Measurements from ENCODE around the gene FBXO42. TPM values are rescaled to one million over a fixed set of nuclear protein-coding genes. Genes with fewer than 3 reads are reported as not detected.

Gene FBXO42
- total and polyA plus RNA-seq, 2 of the 13 experiments (the other 11 are each of a cell fraction or from before 2014, with no cell fraction given) = 7.6 to 17.5 TPM

DNA sequence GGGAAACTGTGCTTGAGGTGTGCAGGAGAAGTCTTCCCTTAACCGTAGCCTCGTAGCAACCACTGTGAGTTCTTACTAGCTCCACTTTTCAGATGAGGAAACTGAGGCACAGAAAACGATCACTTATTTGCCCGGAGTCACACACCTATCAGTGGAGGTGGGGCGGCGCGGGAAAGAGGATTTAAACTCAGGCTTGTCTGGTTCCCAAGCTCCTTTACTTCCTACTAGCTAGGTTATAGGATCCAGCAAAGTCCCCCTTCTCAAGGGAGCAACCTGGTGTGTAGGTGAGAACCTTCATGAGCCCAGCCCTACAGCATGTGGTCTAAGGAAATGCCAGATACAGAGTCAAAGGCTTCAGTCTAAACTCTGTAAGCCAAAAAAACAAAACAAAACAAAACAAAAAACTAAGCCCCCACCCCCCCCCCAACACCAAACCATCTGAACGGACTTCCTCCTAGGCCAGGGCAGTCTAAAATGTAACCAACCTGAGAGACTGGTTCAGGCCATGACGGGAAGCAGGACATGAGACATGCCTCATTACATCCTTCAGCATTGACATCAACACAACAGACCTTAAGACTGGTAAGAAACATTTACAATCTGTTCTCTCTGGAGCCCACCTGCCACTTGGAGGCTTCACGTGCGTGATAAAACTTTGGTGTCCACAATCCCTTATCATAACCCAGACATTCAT is 709 bp upstream of the FBXO42 start (continued):
- no peak for TF ChIP-seq NBN (conservative IDR thresholded peaks at IDR 0.05)
- TF ChIP-seq SMARCE1 (IDR thresholded peaks at IDR 0.05; ENCODE audit: borderline replicate concordance) = no peak
- TF ChIP-seq, protein P1, sequence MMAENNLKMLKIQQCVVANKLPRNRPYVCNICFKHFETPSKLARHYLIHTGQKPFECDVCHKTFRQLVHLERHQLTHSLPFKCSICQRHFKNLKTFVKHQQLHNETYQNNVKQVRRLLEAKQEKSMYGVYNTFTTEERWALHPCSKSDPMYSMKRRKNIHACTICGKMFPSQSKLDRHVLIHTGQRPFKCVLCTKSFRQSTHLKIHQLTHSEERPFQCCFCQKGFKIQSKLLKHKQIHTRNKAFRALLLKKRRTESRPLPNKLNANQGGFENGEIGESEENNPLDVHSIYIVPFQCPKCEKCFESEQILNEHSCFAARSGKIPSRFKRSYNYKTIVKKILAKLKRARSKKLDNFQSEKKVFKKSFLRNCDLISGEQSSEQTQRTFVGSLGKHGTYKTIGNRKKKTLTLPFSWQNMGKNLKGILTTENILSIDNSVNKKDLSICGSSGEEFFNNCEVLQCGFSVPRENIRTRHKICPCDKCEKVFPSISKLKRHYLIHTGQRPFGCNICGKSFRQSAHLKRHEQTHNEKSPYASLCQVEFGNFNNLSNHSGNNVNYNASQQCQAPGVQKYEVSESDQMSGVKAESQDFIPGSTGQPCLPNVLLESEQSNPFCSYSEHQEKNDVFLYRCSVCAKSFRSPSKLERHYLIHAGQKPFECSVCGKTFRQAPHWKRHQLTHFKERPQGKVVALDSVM (CRISPR knock-in tag; IDR thresholded peaks at IDR 0.05) = no peak
- TF ChIP-seq, protein P2, sequence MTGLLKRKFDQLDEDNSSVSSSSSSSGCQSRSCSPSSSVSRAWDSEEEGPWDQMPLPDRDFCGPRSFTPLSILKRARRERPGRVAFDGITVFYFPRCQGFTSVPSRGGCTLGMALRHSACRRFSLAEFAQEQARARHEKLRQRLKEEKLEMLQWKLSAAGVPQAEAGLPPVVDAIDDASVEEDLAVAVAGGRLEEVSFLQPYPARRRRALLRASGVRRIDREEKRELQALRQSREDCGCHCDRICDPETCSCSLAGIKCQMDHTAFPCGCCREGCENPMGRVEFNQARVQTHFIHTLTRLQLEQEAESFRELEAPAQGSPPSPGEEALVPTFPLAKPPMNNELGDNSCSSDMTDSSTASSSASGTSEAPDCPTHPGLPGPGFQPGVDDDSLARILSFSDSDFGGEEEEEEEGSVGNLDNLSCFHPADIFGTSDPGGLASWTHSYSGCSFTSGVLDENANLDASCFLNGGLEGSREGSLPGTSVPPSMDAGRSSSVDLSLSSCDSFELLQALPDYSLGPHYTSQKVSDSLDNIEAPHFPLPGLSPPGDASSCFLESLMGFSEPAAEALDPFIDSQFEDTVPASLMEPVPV (CRISPR knock-in tag; IDR thresholded peaks at IDR 0.05) = no peak; the same call in 1 of the 2 replicates
- no peak for TF ChIP-seq BATF2 (CRISPR knock-in tag; IDR thresholded peaks at IDR 0.05)
- TF ChIP-seq, protein P3, sequence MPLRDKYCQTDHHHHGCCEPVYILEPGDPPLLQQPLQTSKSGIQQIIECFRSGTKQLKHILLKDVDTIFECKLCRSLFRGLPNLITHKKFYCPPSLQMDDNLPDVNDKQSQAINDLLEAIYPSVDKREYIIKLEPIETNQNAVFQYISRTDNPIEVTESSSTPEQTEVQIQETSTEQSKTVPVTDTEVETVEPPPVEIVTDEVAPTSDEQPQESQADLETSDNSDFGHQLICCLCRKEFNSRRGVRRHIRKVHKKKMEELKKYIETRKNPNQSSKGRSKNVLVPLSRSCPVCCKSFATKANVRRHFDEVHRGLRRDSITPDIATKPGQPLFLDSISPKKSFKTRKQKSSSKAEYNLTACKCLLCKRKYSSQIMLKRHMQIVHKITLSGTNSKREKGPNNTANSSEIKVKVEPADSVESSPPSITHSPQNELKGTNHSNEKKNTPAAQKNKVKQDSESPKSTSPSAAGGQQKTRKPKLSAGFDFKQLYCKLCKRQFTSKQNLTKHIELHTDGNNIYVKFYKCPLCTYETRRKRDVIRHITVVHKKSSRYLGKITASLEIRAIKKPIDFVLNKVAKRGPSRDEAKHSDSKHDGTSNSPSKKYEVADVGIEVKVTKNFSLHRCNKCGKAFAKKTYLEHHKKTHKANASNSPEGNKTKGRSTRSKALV (CRISPR knock-in tag; IDR thresholded peaks at IDR 0.05) = 0 out of 2 replicates have a peak, but pooled peaks have one; percentile 3
- TF ChIP-seq ZNF264 (CRISPR knock-in tag; IDR thresholded peaks at IDR 0.05) = peak; percentile 12; the same call in 1 of the 2 replicates
- no peak for TF ChIP-seq ZNF276 (CRISPR knock-in tag; IDR thresholded peaks at IDR 0.05; ENCODE audit: low read depth)
- TF ChIP-seq ZNF33B (CRISPR knock-in tag; IDR thresholded peaks at IDR 0.05) = no peak
- no peak for TF ChIP-seq RBM22 (optimal IDR thresholded peaks at IDR 0.05; ENCODE audit: low read length)
- TF ChIP-seq SIX1 (CRISPR knock-in tag; IDR thresholded peaks at IDR 0.05; ENCODE audit: borderline replicate concordance) = no peak
- no peak for TF ChIP-seq ZNF639 (CRISPR knock-in tag; conservative IDR thresholded peaks at IDR 0.05)
- no peak for TF ChIP-seq GABPA (IDR thresholded peaks at IDR 0.05; ENCODE audit: low read depth, low read length)
- no peak for TF ChIP-seq GABPA (CRISPR knock-in tag; IDR thresholded peaks at IDR 0.05; ENCODE audit: low read depth)
